NCI-H748 treated with DMSO at 0.1 percent for 48 hours (cell line): ENCODE data around the gene DACT2.

ENCODE experiments used
- DNase-seq: peaks from one replicate; lab custom pipeline; 2025; lab: John Stamatoyannopoulos, UW

DACT2 gene

GRCh38 chr6:168263351-168263905 is 56.1 kb downstream of the DACT2 start:
- no peak for DNase-seq

GRCh38 chr6:168261234-168261633 is 58.3 kb downstream of the DACT2 start:
- no peak for DNase-seq

DNA sequence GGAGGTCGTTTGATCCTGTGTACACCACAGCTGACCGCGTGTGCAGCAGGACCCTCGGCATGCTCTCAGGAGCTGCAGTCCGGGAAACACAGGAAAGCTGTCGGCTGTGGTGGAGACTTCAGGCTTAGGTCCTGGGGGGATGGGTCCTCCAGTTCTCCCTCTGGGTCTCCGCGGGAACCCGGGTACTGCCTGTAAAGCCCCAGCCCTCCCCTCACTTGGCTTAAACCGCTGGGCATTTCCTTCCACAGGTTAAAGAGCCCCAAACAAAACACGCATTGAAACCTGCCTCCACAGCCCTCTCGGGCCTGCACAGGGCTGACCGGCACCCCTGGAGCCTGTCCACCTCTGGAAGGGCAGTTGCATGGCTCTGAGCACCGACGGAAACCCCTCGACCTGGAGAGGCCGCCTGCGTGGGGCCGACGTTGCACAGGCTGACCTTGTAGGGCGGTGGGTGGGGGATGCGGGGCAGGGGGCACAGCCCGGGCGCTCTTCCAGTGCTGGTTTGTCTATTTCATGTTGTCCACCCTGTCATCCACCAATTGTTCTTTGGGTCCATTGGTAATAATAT is 59.1 kb downstream of the DACT2 start:
- DNase-seq = no peak

DNA sequence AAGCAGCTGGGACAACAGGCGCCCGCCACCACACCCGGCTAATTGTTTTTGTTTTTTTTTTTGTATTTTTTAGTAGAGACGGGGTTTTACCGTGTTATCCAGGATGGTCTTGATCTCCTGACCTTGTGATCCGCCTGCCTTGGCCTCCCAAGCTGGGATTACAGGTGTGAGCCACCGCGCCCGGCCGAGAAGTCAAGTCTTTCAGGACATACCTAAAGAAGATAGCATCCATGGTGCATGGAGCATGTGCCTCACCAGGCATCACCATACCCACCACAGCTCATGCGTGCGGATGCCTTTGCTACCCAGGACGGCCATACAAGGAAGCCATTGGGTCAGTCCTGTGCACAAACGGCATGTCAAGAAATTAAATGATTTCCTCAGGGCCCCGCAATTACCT is 60.8 kb downstream of the DACT2 start:
- no peak for DNase-seq

- no peak for DNase-seq
These were observed 62.6 kb downstream of the DACT2 start for GRCh38 chr6:168256940-168257339.
